SKM-1 treated with dmso at 0.1 percent for 144 hours (cell line): ENCODE measurements around the gene NUDT16L1.

Source experiments
- DNase-seq: peaks from one replicate; lab custom pipeline; 2025; ENCODE audit not compliant: unreplicated experiment; lab: John Stamatoyannopoulos, UW

NUDT16L1 gene

GRCh38 chr16:4693296-4693955 is at the start of gene NUDT16L1:
TSS of gene NUDT16L1 (plus strand) at chr16:4693562. CDS start at chr16:4693727, 165 bp downstream.
- peak; percentile 93 for DNase-seq

GRCh38 chr16:4646773-4647643 is 46.4 kb upstream of the NUDT16L1 start:
- no peak for DNase-seq

GRCh38 chr16:4647644-4647980 is 45.8 kb upstream of the NUDT16L1 start:
- DNase-seq: no peak

GRCh38 chr16:4648917-4649316 is 44.4 kb upstream of the NUDT16L1 start:
- DNase-seq: no peak

- no peak for DNase-seq
Measured at GRCh38 chr16:4649744-4650442, 43.5 kb upstream of the NUDT16L1 start.

- DNase-seq: peak; percentile 46
Measured at GRCh38 chr16:4650443-4651074, 42.8 kb upstream of the NUDT16L1 start.

- DNase-seq: no peak
Measured at GRCh38 chr16:4651827-4652226, 41.5 kb upstream of the NUDT16L1 start.

GRCh38 chr16:4652561-4652960 is 40.8 kb upstream of the NUDT16L1 start:
- DNase-seq: no peak

- DNase-seq: no peak
Measured at GRCh38 chr16:4654011-4654963, 39.1 kb upstream of the NUDT16L1 start.

GRCh38 chr16:4654964-4655590 is 38.3 kb upstream of the NUDT16L1 start:
- DNase-seq: no peak

GRCh38 chr16:4655801-4656200 is 37.6 kb upstream of the NUDT16L1 start:
- DNase-seq: no peak

GRCh38 chr16:4656221-4656620 is 37.1 kb upstream of the NUDT16L1 start:
- no peak for DNase-seq

GRCh38 chr16:4656695-4657686 is 36.4 kb upstream of the NUDT16L1 start:
- no peak for DNase-seq

GRCh38 chr16:4659363-4660353 is 33.7 kb upstream of the NUDT16L1 start:
- no peak for DNase-seq

- DNase-seq: no peak
Measured at GRCh38 chr16:4660454-4661007, 32.8 kb upstream of the NUDT16L1 start.

GRCh38 chr16:4661661-4662060 is 31.7 kb upstream of the NUDT16L1 start:
- no peak for DNase-seq

GRCh38 chr16:4663465-4663776 is 29.9 kb upstream of the NUDT16L1 start:
- DNase-seq: no peak
